Measurements from ENCODE around the gene ZC2HC1C.

ZC2HC1C gene

DNA sequence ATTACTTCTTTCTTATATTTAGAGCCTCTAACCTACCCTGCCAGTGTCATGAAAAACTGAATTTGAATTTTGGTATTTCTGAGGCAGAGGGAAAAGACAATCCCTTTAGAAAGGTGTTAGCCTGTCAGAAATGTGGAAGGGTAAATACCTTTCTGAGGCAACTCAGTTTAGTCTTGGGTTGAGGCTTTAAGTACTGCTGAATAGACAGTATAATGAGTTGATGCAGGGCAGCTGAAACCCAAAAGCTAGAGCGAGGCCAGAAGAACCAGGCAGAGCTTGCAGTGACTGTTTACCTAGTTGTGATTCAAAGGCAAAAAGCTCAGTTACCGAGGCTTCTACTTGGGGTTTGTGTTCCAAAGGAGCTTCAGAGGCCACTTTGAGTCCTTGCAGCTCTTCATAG, 18.7 kb downstream of the ZC2HC1C start:
- Histone ChIP-seq H3K27me3 (replicated peaks in 2 of 5; ENCODE audit: control insufficient read depth in 4 of 5, insufficient read depth in 5 of 5, low read length in 4 of 5) (no peaks in the 10 kb centered on the region), H3K36me3 (ENCODE audit: control insufficient read depth in 4 of 4, insufficient read depth in 4 of 4, low read length in 3 of 4) (peaks cover 16 to 68% (median 41%) of the 10 kb centered on the region in 4 experiments), H3K27ac (ENCODE audit: insufficient read depth in 1 of 2, low read depth in 1 of 2, low read length in 2 of 2, poor library complexity in 1 of 2, severe bottlenecking in 2 of 2) (no peak overlapping the region), H3K9me3 (ENCODE audit: control extremely low read depth in 1 of 5, control insufficient read depth in 4 of 5, insufficient read depth in 2 of 5, low read depth in 1 of 5, low read length in 4 of 5) (no peaks in the 10 kb centered on the region), H3K4me1 (ENCODE audit: control extremely low read depth in 1 of 4, control insufficient read depth in 4 of 4, insufficient read depth in 4 of 4, low read length in 3 of 4) (no peaks in the 10 kb centered on the region), H3K4me3 (ENCODE audit: control insufficient read depth in 1 of 7, extremely low read depth in 1 of 7, insufficient read depth in 4 of 7, low read depth in 2 of 7, low read length in 6 of 7) (no peak overlapping the region)
- 100% methylated on average over 2 of the region's 2 CpGs for WGBS (ENCODE audit: insufficient coverage)
- POLR2A ChIA-PET: no interaction called here
- no peak for DNase-seq
- CTCF ChIA-PET: interaction anchor here (0.6 to 6.9 kb wide), 43 partner anchors 9 to 479 kb away, joined by 3 to 86 read pairs (median 6); partner anchors contain the start of genes ACYP1, EIF2B2, PROX2 and RPS6KL1

DNA sequence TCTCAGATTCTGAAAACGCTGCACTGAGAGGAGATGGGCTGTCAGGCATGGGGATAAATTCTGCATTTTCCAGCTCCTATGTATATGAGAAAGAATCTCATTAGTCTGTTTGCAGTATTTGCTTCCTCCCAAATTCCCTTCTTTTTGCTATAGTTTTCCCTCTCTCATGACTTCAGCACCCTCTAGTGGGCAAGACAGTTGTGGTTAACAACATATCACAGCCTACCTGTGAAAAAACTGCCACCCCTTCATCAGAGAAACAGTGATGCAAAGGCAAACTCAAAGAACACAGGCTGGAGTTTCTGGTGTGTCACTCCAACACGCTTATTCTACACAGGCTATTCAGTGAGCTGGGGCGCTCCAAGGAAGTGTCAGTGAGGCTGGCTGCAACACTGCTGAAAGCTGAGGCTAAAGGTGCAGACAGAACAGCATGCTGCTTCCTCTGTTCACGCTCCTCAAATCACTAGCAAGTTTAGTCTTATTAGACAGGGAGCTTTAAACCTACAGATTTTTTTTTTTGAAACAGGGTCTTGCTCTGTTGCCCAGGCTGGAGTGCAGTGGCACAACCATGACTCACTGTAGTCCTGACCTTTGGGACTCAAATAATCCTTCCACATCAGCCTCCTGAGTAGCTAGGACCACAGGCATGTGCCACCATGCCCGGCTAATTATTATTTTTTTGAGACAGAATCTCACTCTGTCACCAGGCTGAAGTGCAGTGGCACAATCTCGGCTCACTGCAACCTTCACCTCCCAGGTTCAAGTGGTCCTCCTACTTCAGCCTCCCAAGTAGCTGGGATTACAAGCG, 19.3 kb downstream of the ZC2HC1C start:
- DNase-seq: peak; percentile 50 to 71 (median 64)

DNA sequence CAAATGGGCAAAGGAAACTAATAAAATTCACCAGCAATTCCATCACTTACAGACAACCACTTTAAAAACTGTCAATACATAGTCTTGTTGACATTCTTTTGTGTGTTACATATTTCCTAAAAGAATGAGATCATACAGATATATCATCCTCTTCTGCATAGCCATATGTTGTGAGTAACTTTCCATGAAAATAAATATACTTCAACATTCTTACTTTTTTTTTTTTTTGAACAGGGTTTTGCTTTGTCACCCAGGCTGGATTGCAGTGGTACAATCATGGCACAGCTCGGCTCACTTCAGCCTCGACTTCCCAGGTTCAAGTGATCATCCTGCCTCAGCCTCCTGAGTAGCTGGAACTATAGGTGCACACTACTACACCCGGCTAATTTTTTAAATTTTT, 20.9 kb downstream of the ZC2HC1C start:
- 100% methylated on average over 3 of the region's 3 CpGs for WGBS (ENCODE audit: insufficient coverage)
- H3K27ac ChIP-seq (ENCODE audit: insufficient read depth in 1 of 2, low read depth in 1 of 2, low read length in 2 of 2, poor library complexity in 1 of 2, severe bottlenecking in 2 of 2): no peak overlapping the region
- DNase-seq: no peak
- ChIA-PET POLR2A (no interaction called here), CTCF (interaction anchor here (0.7 to 6.9 kb wide), 8 partner anchors 10 to 229 kb away, joined by 3 to 86 read pairs (median 30); no protein-coding TSS in a partner anchor)
- no peaks in the 10 kb centered on the region for H3K9me3 ChIP-seq (ENCODE audit: control extremely low read depth in 1 of 5, control insufficient read depth in 4 of 5, insufficient read depth in 2 of 5, low read depth in 1 of 5, low read length in 4 of 5)
- no peaks in the 10 kb centered on the region for H3K27me3 ChIP-seq (replicated peaks in 2 of 5; ENCODE audit: control insufficient read depth in 4 of 5, insufficient read depth in 5 of 5, low read length in 4 of 5)
- H3K36me3 ChIP-seq (ENCODE audit: control insufficient read depth in 4 of 4, insufficient read depth in 4 of 4, low read length in 3 of 4): peaks cover 9 to 67% (median 40%) of the 10 kb centered on the region in 4 experiments
- H3K4me1 ChIP-seq (ENCODE audit: control extremely low read depth in 1 of 4, control insufficient read depth in 4 of 4, insufficient read depth in 4 of 4, low read length in 3 of 4): no peaks in the 10 kb centered on the region
- no peak overlapping the region for H3K4me3 ChIP-seq (ENCODE audit: control insufficient read depth in 1 of 7, extremely low read depth in 1 of 7, insufficient read depth in 4 of 7, low read depth in 2 of 7, low read length in 6 of 7)

More for the DNA sequence above, 19.3 kb downstream of the ZC2HC1C start:
- no peaks in the 10 kb centered on the region for H3K9me3 ChIP-seq (ENCODE audit: control extremely low read depth in 1 of 5, control insufficient read depth in 4 of 5, insufficient read depth in 2 of 5, low read depth in 1 of 5, low read length in 4 of 5)
- peaks cover 16 to 67% (median 40%) of the 10 kb centered on the region in 4 experiments for H3K36me3 ChIP-seq (ENCODE audit: control insufficient read depth in 4 of 4, insufficient read depth in 4 of 4, low read length in 3 of 4)
- H3K27me3 ChIP-seq (replicated peaks in 2 of 5; ENCODE audit: control insufficient read depth in 4 of 5, insufficient read depth in 5 of 5, low read length in 4 of 5): no peaks in the 10 kb centered on the region
- POLR2A ChIA-PET: no interaction called here
- CTCF ChIA-PET: interaction anchor here (0.6 to 6.9 kb wide), 47 partner anchors 8 to 479 kb away, joined by 3 to 86 read pairs (median 5); partner anchors contain the start of genes ACYP1, EIF2B2, PROX2 and RPS6KL1
- WGBS (ENCODE audit: insufficient coverage): 90% methylated on average over 6 of the region's 7 CpGs
- H3K4me1 ChIP-seq (ENCODE audit: control extremely low read depth in 1 of 4, control insufficient read depth in 4 of 4, insufficient read depth in 4 of 4, low read length in 3 of 4): no peaks in the 10 kb centered on the region
- H3K4me3 ChIP-seq (ENCODE audit: control insufficient read depth in 1 of 7, extremely low read depth in 1 of 7, insufficient read depth in 4 of 7, low read depth in 2 of 7, low read length in 6 of 7): no peak overlapping the region
- no peak overlapping the region for H3K27ac ChIP-seq (ENCODE audit: insufficient read depth in 1 of 2, low read depth in 1 of 2, low read length in 2 of 2, poor library complexity in 1 of 2, severe bottlenecking in 2 of 2)

DNA sequence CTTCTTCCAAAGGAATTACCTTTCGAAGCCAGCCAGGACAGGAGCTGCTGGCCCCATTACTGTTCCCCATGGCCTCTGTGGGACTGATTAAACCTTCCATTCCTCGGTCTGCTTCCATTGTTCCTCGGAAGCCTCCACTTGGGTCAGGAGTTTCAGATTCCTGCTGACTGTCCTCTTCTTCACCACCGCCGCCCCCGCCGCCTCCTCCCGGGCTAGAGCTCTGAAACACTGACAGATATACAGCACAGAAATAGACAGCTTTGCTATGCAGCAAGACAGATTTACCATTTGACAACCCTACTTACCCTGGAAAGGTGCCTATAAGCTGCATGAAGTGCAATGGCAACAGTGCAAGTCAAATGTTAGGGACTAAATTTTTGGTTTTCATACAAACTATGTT, 21.8 kb downstream of the ZC2HC1C start:
- ChIA-PET CTCF (interaction anchor here (0.8 to 6.9 kb wide), 8 partner anchors 9 to 230 kb away, joined by 3 to 86 read pairs (median 30); no protein-coding TSS in a partner anchor), POLR2A (no interaction called here)
- H3K4me3 ChIP-seq (ENCODE audit: control insufficient read depth in 1 of 7, extremely low read depth in 1 of 7, insufficient read depth in 4 of 7, low read depth in 2 of 7, low read length in 6 of 7): no peak overlapping the region
- peak overlapping the region in 1 of 2 experiments; percentile 34 for H3K27ac ChIP-seq (ENCODE audit: insufficient read depth in 1 of 2, low read depth in 1 of 2, low read length in 2 of 2, poor library complexity in 1 of 2, severe bottlenecking in 2 of 2)
- no peaks in the 10 kb centered on the region for H3K9me3 ChIP-seq (ENCODE audit: control extremely low read depth in 1 of 5, control insufficient read depth in 4 of 5, insufficient read depth in 2 of 5, low read depth in 1 of 5, low read length in 4 of 5)
- H3K27me3 ChIP-seq (replicated peaks in 2 of 5; ENCODE audit: control insufficient read depth in 4 of 5, insufficient read depth in 5 of 5, low read length in 4 of 5): no peaks in the 10 kb centered on the region
- 100% methylated on average over 4 of the region's 8 CpGs for WGBS (ENCODE audit: insufficient coverage)
- DNase-seq: no peak
- H3K36me3 ChIP-seq (ENCODE audit: control insufficient read depth in 4 of 4, insufficient read depth in 4 of 4, low read length in 3 of 4): peaks cover 9 to 69% (median 43%) of the 10 kb centered on the region in 4 experiments
- no peaks in the 10 kb centered on the region for H3K4me1 ChIP-seq (ENCODE audit: control extremely low read depth in 1 of 4, control insufficient read depth in 4 of 4, insufficient read depth in 4 of 4, low read length in 3 of 4)

DNA sequence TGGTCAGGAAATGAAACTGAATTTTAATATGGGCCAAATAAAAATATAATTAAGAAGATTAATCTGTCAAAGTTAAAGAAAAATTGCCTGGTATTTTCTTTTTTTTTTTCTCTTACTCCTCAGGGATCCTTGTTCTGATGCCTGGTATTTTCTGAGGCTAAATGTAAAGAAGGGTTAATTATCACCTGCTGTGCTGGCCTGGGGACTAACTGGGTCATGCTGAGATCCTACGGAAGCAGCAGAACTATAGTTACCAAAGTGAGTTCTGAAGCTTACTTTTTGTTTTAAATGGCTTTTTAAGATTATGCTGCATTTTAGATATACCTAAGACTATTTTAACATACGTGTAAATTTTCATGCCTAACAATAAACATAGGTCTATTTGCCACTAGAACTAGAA, 23.3 kb downstream of the ZC2HC1C start:
- Histone ChIP-seq H3K27ac (ENCODE audit: insufficient read depth in 1 of 2, low read depth in 1 of 2, low read length in 2 of 2, poor library complexity in 1 of 2, severe bottlenecking in 2 of 2) (no peak overlapping the region), H3K27me3 (replicated peaks in 2 of 5; ENCODE audit: control insufficient read depth in 4 of 5, insufficient read depth in 5 of 5, low read length in 4 of 5) (no peaks in the 10 kb centered on the region), H3K36me3 (ENCODE audit: control insufficient read depth in 4 of 4, insufficient read depth in 4 of 4, low read length in 3 of 4) (peaks cover 3 to 71% (median 45%) of the 10 kb centered on the region in 4 experiments), H3K4me1 (ENCODE audit: control extremely low read depth in 1 of 4, control insufficient read depth in 4 of 4, insufficient read depth in 4 of 4, low read length in 3 of 4) (no peaks in the 10 kb centered on the region), H3K4me3 (ENCODE audit: control insufficient read depth in 1 of 7, extremely low read depth in 1 of 7, insufficient read depth in 4 of 7, low read depth in 2 of 7, low read length in 6 of 7) (no peak overlapping the region), H3K9me3 (ENCODE audit: control extremely low read depth in 1 of 5, control insufficient read depth in 4 of 5, insufficient read depth in 2 of 5, low read depth in 1 of 5, low read length in 4 of 5) (no peaks in the 10 kb centered on the region)
- DNase-seq: no peak
- no CpG with 5 or more reads among the region's 2 CpGs for WGBS (ENCODE audit: insufficient coverage)
- ChIA-PET CTCF (interaction anchor here (1.3 to 6.9 kb wide), 3 partner anchors 86 to 232 kb away, joined by 3 to 76 read pairs (median 4); partner anchors contain the start of gene RPS6KL1), POLR2A (interaction anchor here (0.5 kb wide), 1 partner anchor 235 kb away, joined by 3 read pairs; no protein-coding TSS in a partner anchor)

DNA sequence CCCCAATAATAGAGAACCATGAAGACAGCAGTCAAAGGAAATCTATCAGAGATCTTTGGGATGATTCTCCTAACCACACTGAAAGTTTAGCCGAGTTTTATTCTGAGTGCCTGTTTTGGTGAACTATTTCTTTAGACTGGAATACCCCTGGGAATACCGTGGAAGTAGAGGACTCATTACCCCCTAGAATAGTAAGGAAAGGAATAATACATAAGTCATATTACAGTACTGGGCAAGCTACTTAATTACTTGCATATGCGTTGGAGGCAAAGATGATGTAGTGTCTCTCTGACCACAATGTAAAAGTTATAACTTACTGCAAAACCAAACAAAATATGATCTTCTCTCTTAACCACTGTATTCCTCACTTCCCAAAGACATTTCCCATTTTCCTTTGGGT, 25.5 kb downstream of the ZC2HC1C start:
- no CpG with 5 or more reads among the region's 3 CpGs for WGBS (ENCODE audit: insufficient coverage)
- CTCF ChIA-PET: interaction anchor here (0.9 kb wide), 1 partner anchor 10 kb away, joined by 3 read pairs; no protein-coding TSS in a partner anchor
- POLR2A ChIA-PET: no interaction called here

DNA sequence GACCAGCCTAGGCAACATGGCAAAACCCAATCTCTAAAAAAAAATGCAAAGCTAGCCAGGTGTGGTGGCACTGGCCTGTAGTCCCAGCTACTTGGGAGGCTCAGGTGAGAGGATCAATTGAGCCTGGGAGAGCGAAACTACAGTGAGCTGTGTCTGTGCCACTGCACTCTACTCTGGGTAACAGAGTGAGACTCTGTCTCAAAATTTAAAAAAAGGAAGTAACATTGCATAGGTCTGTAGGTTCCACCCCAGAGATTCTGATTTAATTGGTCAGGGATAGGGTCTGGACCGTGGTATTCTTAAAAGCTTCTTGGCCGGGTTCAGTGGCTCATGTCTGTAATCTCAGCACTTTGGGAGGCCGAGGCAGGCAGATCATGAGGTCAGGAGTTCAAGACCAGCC, 26.2 kb downstream of the ZC2HC1C start:
- POLR2A ChIA-PET: no interaction called here
- H3K9me3 ChIP-seq (ENCODE audit: control extremely low read depth in 1 of 5, control insufficient read depth in 4 of 5, insufficient read depth in 2 of 5, low read depth in 1 of 5, low read length in 4 of 5): no peaks in the 10 kb centered on the region
- no peak for DNase-seq
- CTCF ChIA-PET: interaction anchor here (0.6 to 1.3 kb wide), 4 partner anchors 9 to 278 kb away, joined by 3 read pairs; no protein-coding TSS in a partner anchor
- 97% methylated on average over 4 of the region's 4 CpGs for WGBS (ENCODE audit: insufficient coverage)
- no peaks in the 10 kb centered on the region for H3K4me1 ChIP-seq (ENCODE audit: control extremely low read depth in 1 of 4, control insufficient read depth in 4 of 4, insufficient read depth in 4 of 4, low read length in 3 of 4)
- H3K27ac ChIP-seq (ENCODE audit: insufficient read depth in 1 of 2, low read depth in 1 of 2, low read length in 2 of 2, poor library complexity in 1 of 2, severe bottlenecking in 2 of 2): no peak overlapping the region
- H3K27me3 ChIP-seq (replicated peaks in 2 of 5; ENCODE audit: control insufficient read depth in 4 of 5, insufficient read depth in 5 of 5, low read length in 4 of 5): no peaks in the 10 kb centered on the region
- H3K36me3 ChIP-seq (ENCODE audit: control insufficient read depth in 4 of 4, insufficient read depth in 4 of 4, low read length in 3 of 4): peaks cover 12 to 77% (median 51%) of the 10 kb centered on the region in 4 experiments
- H3K4me3 ChIP-seq (ENCODE audit: control insufficient read depth in 1 of 7, extremely low read depth in 1 of 7, insufficient read depth in 4 of 7, low read depth in 2 of 7, low read length in 6 of 7): no peak overlapping the region

More for the DNA sequence above, 25.5 kb downstream of the ZC2HC1C start:
- H3K27me3 ChIP-seq (replicated peaks in 2 of 5; ENCODE audit: control insufficient read depth in 4 of 5, insufficient read depth in 5 of 5, low read length in 4 of 5): no peaks in the 10 kb centered on the region
- H3K27ac ChIP-seq (ENCODE audit: insufficient read depth in 1 of 2, low read depth in 1 of 2, low read length in 2 of 2, poor library complexity in 1 of 2, severe bottlenecking in 2 of 2): no peak overlapping the region
- H3K9me3 ChIP-seq (ENCODE audit: control extremely low read depth in 1 of 5, control insufficient read depth in 4 of 5, insufficient read depth in 2 of 5, low read depth in 1 of 5, low read length in 4 of 5): no peaks in the 10 kb centered on the region
- DNase-seq: no peak
- no peaks in the 10 kb centered on the region for H3K4me1 ChIP-seq (ENCODE audit: control extremely low read depth in 1 of 4, control insufficient read depth in 4 of 4, insufficient read depth in 4 of 4, low read length in 3 of 4)
- peaks cover 8 to 80% (median 51%) of the 10 kb centered on the region in 4 experiments for H3K36me3 ChIP-seq (ENCODE audit: control insufficient read depth in 4 of 4, insufficient read depth in 4 of 4, low read length in 3 of 4)
- H3K4me3 ChIP-seq (ENCODE audit: control insufficient read depth in 1 of 7, extremely low read depth in 1 of 7, insufficient read depth in 4 of 7, low read depth in 2 of 7, low read length in 6 of 7): no peak overlapping the region

All from common myeloid progenitor, CD34-positive (primary cell).